ENCODE data around the gene CAMK1G.

The CAMK1G gene

DNA sequence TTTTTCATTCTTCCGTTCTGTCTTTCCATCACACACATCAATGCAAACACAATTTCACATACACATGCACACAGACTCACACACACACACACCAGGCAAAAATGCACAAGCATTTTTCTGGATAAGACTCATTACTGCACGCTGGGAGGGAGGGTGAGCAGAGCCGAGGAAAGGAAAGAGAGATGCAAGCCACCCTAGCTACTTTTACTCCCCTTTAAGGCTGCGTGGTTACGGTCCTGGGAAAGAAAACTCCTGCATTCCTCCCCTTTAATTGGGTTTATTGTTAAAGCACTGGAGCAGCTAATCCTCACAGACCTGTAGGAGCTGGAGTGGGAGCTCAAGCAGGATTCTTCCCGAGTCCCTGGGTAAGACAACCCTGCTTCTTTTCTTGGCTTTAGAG, at the start of gene CAMK1G:
Gene CAMK1G (plus strand): TSS at position 307 of the 400 bp plus-strand sequence. CDS start 11,270 bp downstream, outside the sequence.
- no peak for DNase-seq (ENCODE audit: low read depth)

DNA sequence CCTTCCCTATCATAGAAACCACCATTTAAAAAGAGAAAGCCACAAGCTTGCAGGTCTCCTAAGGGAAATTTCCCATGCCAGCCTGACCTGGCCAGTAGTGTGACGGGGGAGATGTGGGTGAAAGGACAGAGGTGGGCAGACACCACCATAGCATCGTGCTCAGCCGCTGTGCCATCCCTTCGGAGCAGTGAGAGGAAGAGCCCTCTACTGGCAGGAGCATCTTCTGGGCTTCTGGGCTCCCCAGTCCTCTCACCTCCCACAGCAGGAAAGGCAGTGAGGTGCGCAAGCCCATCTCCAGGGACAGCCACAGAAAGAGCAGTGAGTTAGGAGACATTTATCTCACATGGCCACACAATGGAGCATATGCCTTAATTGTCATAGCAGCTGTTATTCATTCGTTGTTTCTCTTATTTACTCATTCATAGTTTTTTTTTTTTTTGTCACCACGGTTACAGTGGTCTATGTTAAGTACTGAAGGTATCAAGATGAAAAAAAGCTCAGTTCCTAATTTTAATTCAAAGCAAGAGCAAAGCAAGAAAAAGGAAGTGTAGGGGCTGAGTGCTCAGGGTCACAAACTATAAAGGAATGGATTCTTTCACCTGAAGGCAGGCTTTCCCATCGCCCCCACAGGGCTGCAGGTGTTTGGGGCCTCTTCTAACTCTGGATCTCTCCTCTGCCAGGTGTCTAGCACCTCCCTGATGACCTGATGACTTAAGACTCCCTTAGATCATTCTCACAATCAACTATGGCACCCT, 48.8 kb upstream of the CAMK1G start:
- DNase-seq (ENCODE audit: low read depth), result no peak

DNA sequence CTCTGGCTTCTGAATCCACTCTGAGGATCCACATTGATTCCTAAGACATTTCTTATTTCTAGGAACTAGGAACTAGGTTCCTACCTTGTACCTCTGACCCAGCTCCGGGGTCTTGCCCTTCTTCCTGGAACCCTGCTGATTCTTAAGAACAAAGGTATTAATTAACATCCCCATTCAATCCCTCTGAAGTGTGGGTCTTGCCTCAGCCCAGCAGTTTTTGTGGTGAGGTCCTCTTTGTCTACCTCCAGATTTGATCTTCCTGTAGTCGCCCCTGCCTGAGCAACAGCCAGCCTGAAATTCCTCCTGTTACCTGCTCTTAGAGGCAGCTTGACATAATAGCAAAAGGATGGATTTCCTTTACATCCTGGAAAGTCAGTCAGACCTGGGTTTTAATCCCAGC, 46.7 kb upstream of the CAMK1G start:
- no peak for DNase-seq (ENCODE audit: low read depth)

DNA sequence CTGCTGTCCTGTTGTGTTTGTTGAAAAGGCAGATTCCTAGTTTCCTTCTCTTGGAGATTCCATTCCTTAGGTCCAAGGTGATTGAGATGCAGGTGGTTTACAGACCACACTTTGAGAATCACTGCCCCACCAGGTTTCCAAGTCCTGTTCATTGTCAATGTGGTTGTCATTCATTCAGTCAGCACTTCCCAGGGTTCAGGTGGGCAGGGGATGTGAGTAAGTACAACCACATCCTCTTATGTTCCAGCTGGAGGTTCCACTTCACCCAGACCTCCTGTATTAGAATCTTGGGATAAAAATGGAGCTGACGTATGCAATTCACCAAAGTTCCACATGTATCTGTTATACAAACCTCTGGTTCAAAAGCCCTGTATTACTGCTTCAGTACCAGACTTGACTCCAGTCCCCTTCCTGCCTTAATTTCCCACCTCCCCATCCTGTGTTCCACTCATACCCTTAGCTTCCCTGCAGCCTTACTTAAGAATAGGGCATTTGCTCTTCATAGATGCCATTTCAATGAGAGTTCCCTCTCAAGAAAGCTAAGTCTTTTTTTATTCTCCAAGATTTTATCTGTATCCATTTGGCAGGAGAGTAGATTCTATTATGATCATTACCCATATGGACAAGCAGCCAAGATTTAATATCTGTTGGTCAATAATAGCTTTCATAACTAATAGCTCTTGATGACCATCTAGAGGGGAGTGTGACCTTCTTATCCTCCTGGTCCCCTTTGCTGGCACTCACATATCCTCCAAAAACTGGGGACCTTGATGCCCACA, 46.0 kb upstream of the CAMK1G start:
- DNase-seq (ENCODE audit: low read depth), result no peak

DNA sequence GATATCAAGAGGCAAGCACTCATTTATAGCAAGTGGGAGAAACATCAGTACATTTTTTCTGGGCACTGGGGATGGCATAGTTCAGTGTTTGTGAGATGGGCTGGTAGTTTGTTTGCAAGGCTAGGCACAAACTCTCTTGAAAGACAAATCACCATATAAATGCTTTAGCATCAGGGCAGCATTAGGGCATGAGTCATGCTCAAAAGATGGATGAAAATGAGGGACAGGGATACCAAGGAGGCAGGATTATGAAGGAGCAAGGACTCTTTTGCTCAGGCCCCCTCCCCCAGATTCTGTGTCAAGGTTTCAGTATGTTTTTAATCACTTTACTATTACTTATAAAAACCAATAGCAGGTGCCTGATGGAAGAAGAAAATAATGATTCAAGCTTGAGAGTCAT, 43.9 kb upstream of the CAMK1G start:
- DNase-seq (ENCODE audit: low read depth), result no peak

DNA sequence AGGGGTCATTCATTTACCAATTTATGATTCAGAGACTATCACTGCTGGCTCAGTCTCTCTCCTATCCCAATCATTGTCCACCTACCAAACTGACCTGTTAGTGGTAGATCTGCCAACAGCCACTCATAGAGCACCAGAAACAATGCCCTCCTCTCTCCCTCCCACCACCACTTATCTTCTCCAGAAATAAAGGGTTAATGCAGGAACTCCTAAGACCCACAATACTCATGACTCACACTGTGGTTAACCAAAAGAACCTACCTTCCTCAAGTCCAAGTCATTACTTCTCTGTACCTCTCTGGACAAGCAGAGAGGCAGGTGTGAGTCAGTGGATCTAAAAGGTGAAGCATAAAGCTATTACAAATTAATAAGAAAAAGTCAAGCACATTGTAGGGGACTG, 40.9 kb upstream of the CAMK1G start:
- DNase-seq (ENCODE audit: low read depth), result no peak

DNA sequence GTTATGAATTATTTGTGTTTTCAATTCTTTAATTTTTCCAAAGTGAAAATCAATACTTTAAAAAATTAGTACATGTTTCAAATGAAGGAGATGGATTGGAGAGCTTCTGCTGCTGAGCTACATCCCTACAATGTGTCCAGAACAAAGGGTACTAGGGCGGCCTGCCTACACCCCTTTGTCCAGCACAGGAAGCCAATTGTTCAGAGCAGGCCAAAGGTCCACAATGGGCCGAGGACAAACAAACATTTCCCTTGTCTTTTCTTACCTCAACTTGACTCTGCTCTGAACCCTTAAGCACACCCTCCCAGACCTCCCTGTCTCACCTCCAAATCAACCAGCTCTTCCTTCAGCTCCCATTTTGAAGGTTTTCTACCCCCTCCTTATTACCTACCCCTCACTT, 39.4 kb upstream of the CAMK1G start:
- DNase-seq (ENCODE audit: low read depth), result no peak

DNA sequence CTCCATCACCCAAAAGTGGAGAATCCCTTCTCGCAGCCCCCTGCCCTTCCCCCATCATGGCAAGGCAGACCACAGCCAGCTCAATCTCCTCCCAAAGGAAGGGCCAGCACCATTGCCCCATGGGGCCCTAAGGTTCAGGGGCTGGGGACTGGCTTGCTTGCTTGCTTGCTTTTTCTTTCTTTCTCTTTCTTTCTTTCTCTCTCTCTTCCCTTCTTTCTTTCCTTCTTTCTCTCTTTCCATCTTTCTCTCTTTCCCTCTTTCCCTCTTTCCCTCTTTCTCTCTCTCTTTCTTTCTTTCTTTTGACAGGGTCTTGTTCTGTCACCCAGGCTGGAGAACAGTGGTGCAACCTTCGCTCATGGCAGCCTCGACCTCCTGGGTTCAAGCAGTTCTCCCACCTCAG, 38.1 kb upstream of the CAMK1G start:
- DNase-seq (ENCODE audit: low read depth), result no peak

DNA sequence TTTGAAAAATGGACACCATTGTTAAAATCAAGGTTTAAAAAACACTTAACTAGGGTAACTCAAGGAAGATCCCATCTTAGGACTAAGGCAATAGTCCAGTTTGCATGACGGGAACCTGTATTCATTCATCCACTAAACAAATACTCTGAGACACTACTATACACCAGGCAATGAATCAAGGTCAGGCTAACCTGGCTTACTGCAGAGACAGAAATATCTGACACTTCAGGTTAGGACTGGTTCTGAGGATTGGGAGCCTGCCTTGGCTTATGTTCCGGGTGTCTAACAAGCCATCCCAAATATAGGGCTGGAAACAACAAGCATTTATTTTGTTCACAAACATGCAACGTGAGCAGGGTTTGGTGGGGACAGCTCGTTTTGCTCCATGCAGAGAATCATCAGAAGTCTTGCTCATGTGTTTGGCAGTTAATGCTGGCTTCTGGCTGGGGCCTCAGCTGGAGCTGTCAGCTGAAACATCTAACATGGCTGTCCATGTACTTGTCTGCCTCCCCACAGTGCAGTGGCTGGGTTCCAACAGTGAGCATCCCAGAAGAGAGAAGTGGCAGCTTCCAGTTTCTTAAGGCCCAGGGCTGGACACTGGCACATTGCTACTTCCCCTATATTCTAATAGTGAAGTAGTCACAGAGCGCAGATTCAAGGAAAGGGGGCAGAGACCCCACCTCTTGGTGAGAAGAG, 37.0 kb upstream of the CAMK1G start:
- no peak for DNase-seq (ENCODE audit: low read depth)

DNA sequence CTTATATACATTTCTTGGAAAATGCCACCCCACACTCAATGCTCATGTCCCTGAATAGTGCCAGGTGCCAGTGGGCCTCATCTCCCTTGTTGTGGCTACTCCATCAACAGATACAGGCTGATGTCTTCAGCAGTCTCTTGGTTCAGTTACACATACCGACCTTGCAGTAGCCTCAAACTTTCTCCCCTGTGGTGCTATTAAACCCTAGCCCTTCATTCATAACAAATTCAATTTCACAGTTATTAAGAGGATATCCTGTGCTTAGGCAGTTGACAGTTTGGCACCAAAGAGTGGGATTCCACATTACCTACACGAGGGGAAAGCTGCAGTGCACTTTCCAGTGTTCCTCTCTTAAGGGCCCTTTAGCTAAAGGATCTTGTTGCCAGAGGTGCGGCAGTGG, 35.9 kb upstream of the CAMK1G start:
- no peak for DNase-seq (ENCODE audit: low read depth)

DNA sequence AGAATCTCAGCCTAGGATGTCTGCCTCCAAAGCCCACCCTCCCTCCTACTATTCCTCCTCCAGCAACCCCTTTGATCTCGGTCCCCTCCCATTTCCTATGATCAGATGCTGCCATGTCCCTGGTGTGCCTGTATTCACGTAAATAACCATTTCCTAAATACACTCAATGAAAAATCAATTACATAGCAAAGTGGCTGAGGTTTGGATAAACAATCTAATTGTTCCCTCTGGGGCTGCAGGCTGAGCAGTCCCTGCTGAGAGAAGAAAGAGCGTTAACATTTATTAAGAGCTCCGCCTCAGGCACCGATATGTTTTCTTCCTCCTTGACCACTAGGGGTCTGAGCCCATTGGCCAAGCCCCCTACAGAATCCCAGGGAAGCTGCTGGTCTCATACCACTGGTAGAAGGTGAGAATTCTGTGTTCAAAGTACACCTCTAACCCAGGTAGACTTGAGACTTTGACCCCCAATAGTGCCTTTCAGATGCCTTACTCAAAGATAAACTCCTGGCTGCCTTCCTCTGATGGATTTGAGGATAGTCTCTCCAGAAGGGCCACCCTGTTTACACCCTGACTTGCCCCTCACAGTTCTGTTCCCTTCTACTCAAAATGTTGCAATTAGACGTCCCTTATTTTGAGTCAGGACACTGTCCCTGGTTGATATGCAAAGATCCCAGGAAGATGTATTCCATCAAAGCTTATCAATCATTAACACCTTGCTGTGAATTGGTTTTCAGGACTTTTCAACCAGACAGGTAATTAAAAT, 33.9 kb upstream of the CAMK1G start:
- no peak for DNase-seq (ENCODE audit: low read depth)

DNA sequence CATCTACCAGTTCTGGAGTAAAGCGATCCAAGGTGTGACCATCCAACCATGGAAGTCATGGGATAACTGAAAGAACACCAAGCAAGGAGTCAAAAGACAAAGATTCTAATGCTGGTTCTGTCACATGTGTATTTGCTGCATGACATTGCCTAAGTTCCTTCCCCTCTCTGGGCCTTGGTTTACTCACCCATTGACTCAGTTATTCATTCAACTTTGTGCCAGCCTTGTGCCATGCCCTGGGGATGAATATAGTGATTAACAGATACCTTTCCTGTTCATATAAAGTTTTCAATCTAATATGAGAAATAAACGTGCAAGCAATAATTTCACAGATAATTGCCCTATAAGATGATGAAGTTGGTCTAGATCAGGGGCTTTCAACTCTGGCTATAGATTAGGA, 33.0 kb upstream of the CAMK1G start:
- no peak for DNase-seq (ENCODE audit: low read depth)

DNA sequence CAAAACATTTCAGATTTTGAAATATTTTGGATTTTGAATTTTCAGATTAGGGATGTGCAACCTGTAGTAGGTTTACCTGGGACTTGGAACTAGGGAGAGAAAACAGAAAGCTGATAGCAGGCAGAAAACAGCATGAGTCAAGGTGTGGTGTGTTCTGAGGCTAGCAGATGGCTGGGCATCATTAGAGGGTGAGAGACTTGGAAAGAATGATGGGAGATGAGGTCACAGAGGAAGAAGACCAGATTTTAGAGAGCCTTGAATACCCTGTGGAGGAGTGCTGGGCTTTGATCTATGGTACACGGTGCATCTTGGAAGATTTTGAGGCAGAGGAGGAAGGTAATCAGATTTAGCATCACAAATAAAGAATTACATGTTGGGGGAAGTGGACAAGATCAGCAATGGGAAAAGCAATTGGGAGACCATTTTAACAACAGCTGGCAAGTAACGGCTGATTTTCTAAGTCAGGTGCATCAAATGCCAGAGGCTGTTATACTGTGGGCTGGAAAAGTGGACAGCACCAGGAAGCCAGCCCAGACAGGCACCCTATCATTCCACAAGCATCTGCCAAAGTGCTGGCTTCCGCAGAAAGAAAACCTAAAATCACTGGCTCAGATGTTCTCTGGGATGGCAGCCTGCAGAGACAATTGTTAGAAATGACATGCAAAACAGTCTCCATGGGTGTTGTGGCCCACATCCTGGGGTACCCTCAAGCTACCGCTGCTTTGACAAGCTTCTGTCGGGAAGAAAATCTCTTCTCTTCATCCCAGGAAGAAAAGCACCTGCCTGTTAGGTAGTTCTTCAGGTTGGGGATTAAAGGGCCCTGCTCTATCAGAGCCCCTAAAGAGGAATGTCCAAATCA, 30.9 kb upstream of the CAMK1G start:
- DNase-seq (ENCODE audit: low read depth), result no peak

DNA sequence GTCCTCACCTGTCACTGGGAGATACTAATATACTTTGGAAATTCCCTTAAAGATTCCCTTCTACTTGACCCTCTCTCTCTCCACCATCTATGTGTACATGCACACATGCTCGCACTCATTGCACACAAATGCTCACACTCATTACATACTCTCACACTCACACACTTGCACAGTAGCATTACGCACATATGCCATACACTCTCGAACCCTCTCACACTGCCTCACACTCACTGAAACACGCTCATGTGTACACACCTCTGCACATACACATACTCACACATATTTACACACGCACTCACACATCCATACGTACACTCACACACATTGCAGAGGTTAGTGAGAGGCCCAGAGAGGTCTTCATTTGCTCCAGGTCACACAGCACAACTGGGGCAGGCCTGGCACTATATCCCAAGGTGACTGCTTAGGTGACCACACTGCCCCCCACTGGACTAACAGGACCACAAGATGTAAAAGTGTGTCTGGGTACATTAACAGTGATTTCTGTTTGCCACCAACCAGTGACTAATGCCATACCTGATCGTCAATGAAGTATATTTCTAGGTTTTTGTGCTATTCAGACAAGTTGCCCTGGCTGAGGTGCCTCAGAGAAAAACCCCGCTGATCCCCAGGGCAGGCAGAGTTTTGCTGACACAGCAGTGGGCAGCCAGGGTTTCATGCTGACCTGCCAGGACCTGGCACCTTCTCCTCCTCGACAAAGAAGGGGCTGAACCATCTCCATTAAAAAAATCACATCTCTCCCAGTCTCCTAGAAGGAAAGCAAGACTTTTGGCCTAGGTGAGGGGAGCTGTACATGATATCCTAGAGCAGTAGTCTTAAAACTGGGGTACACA, 28.5 kb upstream of the CAMK1G start:
- no peak for DNase-seq (ENCODE audit: low read depth)

DNA sequence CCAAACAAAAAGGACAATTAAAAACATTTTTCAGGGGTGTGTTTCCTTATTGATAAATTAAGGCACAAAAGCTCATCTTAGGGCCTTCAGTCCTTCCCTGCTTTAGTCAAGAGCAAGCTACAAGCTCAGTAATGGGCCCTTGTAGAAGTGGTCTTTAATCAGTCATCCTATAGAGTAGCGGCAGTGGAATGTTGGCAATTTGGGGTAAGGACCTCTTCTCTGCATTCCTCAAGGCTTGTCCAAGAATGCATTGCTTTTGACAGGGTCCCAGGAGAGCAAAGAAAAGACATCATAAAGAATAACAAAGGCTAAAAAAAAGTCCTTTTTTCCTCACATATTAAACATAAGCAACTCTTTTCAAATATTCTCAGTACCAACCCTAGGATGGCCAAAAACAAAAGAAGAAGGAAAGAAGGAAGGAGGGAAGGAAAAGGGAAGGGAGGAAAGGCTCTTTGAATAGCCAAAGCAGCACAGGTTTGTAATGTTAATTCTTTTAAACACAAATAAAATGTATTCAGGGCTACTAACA, 27.3 kb upstream of the CAMK1G start:
- no peak for DNase-seq (ENCODE audit: low read depth)

DNA sequence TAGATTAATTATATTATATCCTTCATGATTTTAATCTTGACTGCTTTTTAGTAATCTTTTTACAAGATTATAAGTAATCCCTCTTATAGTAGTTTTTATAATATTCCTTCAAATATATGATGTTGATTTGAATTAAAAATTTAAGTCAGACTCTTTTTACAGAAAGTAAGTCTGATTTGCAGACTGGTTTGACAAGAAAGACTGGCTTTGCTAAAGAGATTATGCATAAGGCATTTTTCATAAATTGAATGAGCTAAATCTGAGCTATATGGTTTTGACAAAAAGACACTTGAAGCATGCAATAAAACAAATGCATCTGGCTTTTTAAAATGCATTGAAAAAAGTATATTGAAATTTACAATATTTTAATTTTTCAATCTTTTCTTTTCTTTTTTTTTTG, 26.3 kb upstream of the CAMK1G start:
- no peak for DNase-seq (ENCODE audit: low read depth)

DNA sequence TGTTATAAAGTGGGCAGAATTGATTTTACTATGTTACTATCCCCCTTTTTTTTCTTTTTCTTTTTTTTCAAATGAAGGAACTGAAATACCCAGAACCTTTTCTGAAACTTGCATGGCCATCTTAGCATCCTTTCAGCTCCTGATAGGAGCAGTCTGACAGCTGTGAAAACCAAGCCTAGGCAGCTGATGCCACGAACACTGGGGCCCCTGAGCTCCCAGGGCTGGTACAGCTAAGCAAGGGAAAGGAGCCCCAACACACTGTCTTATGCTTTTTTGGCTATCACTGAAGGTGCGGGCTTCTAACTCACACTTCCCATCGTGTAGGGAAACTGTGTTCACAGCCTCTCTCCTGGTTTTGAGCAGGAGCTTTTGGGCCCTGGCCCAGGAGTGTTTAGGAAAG, 23.0 kb upstream of the CAMK1G start:
- DNase-seq (ENCODE audit: low read depth), result no peak

DNA sequence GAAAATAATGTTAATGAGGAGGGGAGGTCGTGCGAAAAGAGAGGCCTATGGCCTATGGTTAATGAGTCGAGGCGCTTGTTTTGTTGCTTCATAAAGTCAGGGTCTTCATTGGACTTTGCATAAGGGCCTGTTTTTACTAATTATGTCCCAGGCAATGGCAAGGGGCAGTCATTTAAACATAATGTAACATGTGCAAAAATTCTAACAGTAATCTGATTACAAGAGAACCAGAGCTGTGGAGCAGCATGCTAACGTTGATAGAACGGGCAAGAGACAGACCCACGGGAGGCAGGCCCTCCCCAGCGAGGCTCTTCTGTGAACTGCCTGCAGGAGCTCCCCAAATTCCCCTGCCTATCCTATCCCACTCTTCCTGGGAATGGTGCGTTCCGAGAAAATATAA, 22.6 kb upstream of the CAMK1G start:
- DNase-seq (ENCODE audit: low read depth), result no peak

DNA sequence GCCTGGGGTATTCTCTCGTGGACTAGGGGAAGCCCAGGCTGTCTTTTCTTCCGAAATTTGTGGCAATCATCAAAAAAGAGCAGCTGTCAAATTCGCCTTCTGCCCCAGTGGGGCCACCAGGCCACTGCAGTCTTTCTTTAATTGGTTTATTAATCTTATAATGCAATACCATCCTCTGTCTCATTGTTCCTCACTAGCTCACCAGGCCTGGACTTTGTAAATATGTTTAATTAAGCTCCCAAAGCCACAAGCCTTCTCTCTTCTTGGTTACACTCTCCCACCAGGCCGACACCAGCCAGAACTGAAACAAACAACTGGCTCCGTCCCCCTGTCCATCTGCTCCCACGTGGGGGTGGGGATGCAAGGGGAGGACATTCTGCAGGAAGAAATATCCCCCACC, 22.0 kb upstream of the CAMK1G start:
- no peak for DNase-seq (ENCODE audit: low read depth)

DNA sequence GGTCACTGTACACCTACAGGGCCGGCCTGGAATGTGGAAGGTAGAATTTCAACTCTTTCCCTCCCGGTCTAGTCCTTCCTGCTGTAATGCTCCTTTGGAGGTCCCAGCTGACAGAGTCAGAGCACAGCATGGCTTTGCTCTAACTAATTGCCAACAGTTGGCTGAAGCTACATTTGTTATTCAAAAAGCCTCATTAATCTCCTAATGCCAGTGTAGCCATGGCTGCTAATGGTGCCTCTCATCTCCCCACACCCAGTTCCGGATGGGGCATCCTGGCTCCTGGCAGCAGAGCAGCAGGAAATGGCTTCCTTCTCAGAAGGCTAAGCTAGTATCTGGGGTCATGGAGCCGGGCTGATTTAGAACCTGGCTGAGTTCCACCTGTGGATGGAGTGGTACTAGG, 18.7 kb upstream of the CAMK1G start:
- DNase-seq (ENCODE audit: low read depth), result no peak
